Raji (cell line): ENCODE data around the gene CHN2.

Experiments
- POLR2A ChIP-seq: IDR thresholded peaks from 2 replicates; pipeline ENCODE4 v1.6.1; 2011; ENCODE audit warnings: low read depth, low read length, control low read depth; ENCODE audit not compliant: insufficient read depth

The CHN2 gene

DNA sequence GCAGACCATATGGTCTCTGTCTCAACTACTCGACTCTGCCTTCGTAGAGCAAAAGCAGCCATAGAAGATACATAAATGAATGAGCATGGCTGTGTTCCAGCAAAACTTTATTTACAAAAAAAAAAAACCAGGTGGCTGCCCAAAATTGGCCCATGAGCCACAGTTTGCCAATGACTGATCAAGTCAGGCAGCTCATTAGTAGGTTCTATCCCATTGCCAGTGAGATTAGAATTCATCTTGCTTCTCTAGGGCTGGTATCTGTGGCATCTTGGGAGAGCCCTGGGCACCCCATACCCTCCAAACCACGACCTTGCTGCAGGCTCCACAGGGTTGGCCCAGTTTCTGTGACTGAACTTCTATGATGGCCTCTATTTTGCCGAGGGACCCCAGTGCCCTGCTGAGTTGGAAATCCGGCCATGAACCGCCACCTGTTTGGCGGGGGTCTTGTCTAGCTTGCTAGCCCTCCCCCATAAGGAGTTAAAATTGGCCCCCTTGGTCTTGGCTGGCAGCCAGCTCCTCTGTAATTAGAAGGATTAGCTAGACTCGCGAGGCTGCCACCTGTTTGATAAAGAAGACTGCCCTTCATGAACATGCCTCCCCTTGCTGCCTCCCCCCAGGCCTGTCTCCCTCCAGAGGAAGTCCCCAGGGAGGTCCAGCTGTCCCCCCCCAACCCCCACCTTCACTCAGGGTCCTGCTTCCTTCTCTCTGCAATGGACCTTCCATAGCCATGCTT, 83.9 kb downstream of the CHN2 start:
- TF ChIP-seq POLR2A, result no peak

DNA sequence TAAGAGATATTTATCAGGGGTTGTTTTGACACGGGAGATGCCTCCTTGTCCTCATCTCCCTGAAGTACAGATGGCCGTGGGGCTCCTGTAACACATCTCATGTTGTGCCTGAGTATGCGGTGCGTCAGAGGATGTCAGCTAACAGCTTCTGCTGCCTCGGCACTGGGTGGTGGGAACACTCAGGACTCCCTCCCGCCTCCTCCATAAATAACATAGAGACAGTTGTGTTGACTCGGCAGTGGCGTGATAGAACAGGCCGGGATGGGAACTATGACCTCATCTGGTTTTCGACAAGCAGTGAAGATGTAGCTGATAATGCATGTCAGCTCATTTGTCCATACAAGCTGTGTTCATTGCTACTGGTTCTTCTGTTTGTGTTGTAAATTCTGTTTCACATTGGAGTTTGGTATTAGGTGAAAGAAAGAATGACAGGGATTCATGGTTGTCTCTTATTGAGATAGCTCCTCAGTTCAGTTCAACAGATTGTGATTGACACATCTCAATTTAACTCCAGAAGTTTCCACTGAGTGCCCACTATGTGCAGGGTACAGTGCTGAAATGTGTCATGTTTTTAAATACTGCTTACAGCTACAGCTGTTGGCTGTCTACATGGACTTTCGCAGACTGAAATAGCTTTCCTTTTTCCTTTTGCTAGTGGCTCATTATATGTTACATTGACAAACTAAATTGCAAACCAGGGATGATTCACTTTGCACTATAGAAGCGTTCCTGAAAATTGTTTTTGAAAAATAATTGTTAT, 87.4 kb downstream of the CHN2 start:
- TF ChIP-seq POLR2A, result no peak

DNA sequence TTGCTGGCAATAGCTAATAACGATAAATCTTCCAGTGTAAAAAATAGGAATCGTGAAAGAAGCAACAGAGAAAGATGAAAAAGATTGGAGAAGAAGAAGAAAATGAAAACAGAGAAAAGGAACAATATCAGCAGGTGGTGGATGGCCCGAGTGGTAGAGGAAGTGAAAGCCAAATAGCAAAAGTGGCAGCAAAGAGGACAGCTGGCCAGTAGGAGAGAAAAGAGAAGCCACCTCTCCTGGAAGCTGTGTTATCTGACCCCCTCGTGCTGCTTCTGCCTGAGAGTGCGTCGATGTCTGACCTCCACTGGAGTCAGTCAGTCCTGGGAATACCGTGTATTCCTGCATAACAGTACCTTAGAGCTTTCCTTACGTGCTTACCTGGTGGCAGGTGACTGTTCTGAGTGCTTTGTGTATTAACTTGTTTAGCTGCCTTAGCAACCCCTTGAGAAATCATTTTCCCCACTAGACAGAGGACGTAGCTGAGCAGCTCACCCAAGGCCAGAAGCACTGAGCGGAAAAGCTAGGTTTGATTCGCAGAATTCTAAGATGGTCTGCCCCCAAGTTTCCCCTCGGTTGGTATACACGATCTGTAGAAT, 88.3 kb downstream of the CHN2 start:
- no peak for TF ChIP-seq POLR2A

DNA sequence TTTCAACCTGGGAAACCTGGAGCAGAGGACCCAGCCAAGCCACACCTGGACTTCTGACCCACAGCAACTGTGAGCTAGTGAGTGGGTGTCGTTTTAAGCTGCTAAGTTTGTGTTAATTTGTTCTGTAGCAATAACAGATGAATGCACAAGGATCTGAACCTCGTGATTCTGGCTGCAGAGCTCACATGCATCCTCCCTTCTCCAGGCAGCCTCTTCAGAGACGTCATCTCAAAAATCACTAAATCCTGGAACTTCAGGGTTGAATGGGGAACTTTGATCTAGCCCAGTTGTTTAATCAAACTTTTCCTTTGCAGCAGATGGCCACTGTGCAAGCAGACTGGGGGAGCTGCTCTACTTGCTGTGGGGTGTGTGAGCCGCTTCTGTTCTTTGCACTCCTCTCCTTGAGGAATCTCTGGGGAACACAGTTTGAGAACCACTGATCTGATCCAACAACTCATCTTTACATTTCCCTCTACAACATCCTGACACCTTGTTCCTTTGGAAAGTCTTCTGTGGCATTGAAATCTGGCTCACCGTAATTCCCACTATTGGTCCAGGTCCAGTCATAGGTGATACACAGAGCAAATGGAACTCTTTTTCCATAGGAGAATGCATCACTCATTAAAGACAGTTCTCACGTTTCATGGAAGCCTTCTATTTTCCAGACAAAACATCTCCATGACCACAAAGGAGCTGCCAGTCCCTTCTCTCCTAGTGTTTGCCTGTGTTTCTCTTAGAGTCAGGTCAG, 90.3 kb downstream of the CHN2 start:
- TF ChIP-seq POLR2A, result no peak

DNA sequence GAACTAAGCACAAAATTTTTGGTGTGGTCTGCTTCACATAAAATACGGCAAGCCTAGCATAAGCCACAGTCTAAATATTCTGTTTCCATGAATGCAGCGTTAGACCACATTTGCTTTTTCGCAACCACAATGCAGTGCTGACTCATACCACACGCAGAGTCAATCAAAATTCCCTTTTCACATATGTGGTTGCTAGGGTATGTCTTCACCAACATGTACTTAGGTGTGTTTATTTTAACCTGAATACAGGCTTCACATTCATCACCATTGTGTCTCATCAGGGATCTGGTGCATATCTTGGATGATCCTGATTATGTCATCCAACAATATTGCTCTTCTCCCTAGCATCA, 90.8 kb downstream of the CHN2 start:
- TF ChIP-seq POLR2A, result no peak

DNA sequence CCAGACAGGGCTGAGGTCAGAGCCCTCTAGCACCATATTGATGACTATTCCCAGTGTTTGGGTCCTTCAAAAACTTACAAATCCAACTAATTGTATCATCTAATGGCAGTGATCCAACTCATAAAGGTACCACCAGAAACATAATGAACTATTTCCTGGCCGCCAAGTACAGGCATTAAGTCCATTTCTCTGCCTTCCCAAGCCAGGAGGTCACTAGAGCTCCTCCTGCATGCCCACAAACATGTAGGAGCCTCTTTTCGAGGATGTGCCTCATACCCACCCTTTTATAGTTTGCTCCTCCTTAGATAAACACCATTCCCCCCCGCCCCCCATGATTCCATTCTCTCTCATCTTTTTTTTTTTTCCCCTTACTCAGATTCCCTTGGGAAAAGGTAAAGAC, 91.3 kb downstream of the CHN2 start:
- TF ChIP-seq POLR2A, result no peak

DNA sequence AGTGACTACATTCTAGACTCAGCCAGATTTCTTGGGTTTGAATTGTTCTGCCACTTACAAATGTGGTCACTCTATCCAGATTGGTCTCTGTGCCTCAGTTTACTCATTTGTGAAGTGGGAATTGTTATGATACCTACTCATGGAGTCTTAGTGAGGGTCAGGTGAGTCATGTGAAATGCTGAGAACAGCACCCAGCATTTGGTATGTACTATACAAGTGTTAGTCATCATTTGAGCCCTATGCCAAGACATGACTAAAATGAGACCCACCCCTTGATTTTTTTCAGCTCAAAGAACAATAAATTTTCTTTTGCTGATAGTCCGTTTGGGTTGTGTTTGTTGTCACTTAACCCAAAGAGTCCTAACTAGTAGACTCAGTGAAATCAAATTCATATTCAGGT, 92.8 kb downstream of the CHN2 start:
- no peak for TF ChIP-seq POLR2A

DNA sequence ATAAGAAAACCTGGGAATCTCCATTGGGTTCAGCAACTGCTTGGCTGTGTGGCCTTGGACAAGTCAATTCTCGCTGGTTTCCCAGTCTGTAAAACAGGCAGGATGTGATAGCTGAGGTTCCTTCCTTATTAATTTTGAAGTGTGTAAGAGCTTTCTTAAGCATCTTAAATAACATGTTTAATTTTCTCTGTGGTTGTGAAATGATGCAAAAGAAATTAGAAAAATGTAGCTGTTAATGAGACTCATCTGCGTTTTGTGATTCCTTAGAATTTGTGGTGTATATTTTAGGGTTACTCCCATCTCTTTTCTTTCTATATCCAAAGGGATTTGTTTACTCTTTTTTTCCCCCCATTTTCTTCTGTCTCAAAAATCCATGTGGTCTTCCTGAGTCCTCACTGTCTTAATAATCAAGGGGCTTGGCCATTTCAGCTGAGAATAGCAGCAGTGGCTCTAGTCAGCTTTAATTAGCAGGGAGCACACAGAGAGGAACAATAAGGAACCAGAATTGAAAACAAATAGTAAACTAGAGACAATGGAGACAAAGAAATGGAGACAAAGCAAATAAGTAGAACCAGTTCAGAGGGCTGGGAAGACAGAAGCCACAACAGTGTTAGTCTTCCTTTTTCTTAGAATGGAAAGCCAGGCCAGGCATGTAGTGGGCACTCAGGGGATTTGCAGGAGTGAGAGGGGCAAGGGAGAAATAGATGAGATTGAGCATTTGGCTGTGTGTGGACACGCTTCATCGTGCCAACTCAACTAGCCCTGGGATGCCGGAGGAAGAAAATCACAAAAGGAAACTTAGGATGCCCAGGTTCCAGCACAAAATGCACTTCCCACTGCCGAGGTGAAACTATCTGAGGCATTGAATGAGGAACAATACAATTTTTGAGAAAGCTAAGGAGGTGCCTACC, 93.9 kb downstream of the CHN2 start:
- no peak for TF ChIP-seq POLR2A

DNA sequence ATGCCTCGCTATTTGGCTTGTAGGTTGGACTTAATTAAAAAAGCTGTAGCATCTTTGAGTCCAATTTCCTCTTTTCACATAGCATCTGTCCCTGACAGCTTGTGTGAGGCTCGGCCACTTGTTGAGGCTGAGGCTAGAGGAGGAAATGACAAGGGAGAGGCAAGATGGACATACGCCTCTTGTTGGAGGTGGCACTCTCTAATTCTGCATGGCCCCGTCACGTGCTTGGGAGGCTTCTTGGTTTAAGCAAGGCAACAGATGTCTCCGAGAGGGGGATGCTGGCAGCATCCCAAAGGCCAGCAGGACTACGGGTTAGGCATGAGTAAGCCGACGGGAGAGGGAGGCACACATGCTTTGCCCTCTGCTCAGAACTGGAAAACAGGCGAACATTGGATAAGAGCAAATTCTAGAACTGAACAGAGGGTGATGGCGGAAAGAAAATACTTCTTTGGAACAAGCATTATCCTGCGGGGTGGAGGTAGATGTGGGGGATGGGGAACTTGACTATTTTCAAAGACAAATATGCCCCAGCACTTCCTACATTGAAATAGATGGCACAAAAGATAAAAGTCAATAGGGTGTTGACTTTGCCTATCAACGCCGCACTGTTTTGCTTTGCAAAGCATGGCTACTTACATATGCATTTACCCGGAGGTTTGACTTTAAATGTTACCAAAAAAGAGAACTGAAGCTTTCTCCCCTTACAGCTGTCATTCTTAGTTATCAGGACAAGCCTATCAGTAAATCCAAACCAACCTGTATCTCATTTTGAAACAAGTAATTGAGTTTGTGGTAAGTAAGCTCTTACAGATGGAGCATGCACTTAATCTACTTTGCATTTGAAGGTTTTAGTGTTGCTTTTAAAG, 94.8 kb downstream of the CHN2 start:
- no peak for TF ChIP-seq POLR2A

DNA sequence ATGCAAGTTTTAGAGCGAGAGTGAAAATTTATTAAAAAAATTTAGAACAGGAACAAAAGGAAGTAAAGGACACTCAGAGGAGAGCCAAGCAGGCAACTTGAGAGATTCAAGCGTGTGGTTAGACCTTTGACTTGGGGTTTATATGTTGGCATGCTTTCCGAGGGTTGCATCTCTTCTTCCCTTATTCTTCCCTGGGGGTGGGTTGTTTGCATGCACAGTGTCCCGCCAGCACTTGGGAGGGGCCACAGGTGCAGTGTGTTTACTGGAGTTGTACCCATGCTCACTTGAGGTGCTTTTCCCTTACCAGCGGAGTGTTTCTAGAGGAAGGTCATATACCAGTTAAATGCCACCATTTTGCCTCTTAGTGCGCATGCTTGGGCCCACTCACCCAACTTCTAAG, 96.3 kb downstream of the CHN2 start:
- no peak for TF ChIP-seq POLR2A

DNA sequence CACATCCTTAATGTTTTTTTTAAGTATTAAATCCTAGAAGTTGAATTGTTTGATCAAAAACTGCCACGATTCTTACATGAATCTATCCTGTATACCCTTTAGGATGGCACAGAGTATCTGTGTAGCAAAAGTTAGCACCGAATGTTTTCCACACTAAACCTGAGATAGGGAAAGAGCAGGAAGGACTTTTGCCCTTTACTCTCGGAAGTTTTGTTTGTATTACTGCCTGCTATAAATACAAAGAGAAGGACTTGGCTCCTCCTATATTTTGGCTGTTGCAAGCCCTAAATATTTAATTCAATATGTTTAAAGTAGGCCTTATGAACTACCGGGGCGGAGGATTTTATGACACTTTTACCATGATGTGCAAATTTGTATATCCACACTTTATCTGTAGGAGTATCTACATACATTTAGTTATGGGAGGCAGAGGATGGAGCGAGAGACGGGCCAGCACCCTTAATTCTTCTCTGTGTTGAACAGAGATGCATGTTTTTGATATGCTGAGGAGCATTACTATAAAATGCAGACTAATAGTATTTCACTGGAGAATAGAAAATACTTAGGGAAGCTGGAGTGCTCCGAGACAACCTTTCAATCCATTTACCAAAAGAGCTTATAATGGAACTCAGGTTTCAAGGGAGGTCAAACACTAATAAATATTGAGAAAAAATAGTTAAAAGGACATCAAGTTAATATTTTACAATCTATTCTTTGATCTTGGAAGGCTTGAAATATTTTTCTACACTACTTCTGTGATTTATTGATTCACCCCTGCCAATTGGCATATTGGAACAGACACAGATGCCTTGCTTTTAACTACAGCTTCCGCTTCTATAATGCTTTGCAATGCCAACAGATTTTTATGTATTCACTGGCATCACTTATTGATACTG, 97.4 kb downstream of the CHN2 start:
- no peak for TF ChIP-seq POLR2A

DNA sequence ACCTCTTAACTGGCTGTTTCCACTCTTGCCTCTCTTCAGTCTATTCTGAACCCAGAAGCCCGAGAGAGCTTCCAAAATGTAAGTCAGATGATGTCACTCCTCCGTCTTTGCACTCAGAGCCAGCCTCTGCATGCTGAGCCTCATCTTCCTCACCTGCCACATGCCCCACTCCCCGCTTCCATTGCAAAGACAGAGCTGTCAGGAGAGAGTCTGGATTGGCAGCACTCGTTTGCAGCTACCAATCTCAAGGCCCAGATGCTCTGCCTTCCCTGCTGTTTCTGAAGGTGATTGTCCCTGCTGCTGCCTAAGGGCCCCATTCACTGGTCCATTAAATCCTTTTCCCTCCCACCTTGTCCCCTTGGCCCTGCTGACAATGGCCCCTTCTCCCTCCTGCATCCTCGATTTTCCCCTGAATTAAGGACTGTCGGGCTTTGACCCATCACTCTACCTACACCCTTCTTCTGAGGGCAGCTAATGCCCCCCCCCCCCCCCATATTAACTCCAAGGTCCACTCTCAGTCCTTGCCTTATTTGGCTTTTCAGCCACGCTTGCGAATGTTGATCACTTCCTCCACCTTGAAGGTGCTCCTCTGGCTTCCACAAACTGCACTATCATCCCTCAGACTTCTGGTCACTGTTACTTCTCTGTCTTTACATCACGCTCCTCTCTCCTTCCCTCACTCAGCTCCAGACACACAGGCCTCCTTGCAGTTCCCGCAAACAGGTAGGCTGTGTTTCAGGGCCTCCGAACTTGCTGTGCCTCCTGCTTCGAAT, 98.5 kb downstream of the CHN2 start:
- no peak for TF ChIP-seq POLR2A

DNA sequence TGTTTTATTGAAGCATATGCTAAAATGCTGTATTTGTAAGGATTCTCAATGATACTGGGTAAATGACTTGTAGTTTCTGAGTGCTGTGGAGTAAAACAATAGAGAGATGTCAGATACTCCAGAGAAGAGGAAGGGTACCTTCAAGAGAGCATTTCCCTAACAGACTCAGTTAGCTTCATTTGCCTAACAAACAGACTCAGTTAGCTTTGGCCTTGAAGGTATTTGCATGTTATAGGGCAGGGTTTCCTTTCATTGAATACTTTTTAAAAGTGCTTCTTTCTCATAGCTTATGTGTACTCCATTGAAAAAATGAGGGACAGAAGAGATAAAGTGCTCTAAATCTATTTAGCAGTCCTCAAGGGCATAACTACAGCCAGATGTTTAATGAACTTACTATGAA, 101.8 kb downstream of the CHN2 start:
- TF ChIP-seq POLR2A, result no peak
